ENCODE measurements around the gene CHST6. TPM values are rescaled to one million over a fixed set of nuclear protein-coding genes. Genes with fewer than 3 reads are reported as not detected.
"Not testable (repeated sequence)": the region's sequence is repeated elsewhere in the genome, so short reads cannot be mapped to it uniquely, and the experiment has no call there.

The CHST6 gene
- total and polyA plus RNA-seq, 2 donors: 0.15 to 1.7 TPM

DNA sequence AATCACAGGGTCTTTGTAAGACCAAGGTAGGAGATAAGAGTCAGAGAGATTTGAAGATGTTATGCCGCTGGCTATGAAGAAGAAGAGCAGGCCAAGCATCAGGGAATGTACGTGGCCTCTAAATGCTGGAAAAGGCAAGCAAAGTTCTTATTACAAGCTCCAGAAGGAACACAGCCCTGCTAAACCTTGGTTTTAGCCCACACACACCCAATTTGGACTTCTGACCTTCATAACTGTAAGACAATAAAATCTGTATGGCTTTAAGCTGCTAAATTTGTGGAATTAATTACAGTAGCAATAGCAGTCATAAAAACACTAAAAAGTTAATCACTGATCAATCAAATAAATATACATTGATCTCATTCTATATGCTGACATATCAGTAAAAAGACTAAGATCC is 36.8 kb downstream of the CHST6 start:
- Histone ChIP-seq H3K4me1 (ENCODE audit: insufficient read depth) (no peaks in the 10 kb centered on the region), H3K4me3 (ENCODE audit: low read depth, low read length) (no peak overlapping the region), H3K27ac (ENCODE audit: low read depth) (no peak overlapping the region), H3K36me3 (ENCODE audit: insufficient read depth) (no peaks in the 10 kb centered on the region)
- WGBS: 86% methylated on average over 2 of the region's 2 CpGs
- DNase-seq (ENCODE audit: extremely low spot score): no peak

DNA sequence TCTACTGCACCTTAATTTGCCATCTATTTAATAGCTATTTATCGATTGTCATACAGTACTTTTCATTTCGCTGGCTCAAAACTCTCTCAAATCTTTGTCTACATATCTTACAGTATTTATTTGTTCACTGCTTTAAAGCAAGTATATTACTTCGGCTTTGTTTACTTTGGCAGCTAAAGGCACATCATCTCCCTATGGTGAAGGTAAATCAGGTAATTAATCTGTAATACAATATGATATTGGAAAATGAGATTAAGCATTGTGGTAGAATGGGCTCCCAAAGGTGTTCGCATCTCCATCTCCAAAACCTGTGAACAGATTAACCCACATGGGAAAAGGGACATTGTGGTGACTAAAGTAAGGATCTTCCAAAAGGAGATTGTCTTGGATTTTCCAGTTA is 37.2 kb downstream of the CHST6 start:
- no peak for DNase-seq (ENCODE audit: extremely low spot score)
- no peaks in the 10 kb centered on the region for H3K36me3 ChIP-seq (ENCODE audit: insufficient read depth)
- no peak overlapping the region for H3K4me3 ChIP-seq (ENCODE audit: low read depth, low read length)
- H3K4me1 ChIP-seq (ENCODE audit: insufficient read depth): no peaks in the 10 kb centered on the region
- WGBS: 87% methylated on average over 4 of the region's 4 CpGs
- H3K27ac ChIP-seq (ENCODE audit: low read depth): no peak overlapping the region

DNA sequence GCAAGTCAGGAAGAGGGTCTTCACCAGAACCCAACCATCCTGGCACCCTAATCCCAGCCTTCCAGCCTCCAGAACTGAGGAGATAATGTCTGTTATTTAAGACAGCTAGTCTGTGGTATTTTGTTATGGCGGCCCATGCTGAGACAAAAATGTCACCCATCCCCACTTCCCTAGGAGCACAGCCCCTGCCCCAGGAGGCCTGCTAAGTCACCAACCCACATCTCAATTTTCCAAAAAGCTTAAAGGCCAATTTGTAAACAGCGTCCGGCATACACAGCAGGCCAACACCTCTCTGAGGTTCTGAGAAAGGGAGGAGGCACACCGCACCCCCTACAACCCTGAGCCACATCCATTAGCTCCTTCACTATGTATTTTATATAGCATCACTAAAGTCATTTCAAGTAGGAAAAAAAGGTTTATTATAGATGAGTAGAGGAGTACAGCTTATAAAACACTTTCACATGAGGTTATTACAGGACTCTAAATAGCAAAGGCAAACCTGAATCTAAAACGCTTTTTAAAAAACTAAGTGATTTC is 37.7 kb downstream of the CHST6 start:
- DNase-seq (ENCODE audit: extremely low spot score): no peak
- H3K4me3 ChIP-seq (ENCODE audit: low read depth, low read length): no peak overlapping the region
- 96% methylated on average over 5 of the region's 5 CpGs for WGBS
- no peaks in the 10 kb centered on the region for H3K4me1 ChIP-seq (ENCODE audit: insufficient read depth)
- no peaks in the 10 kb centered on the region for H3K36me3 ChIP-seq (ENCODE audit: insufficient read depth)
- no peak overlapping the region for H3K27ac ChIP-seq (ENCODE audit: low read depth)

DNA sequence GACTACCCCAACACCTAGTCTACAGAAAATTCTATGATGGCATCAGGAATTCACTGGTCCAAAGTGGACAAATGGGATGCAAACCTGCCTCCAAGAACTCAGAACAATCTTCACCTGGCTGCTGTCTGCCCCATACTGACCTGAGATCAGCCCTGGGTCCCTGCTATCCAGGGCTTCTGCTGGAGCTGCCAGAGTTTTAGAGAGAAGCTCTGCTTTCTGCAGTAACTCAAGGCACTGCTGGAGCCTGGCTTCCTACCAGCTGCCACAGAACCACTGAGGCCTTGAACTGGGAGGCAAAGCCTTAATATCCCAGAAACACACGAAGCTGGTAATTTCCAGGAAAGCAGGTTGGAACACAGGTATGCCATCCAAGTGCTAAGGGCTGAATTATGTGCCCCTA is 38.3 kb downstream of the CHST6 start:
- Histone ChIP-seq H3K27ac (ENCODE audit: low read depth) (no peak overlapping the region), H3K4me3 (ENCODE audit: low read depth, low read length) (no peak overlapping the region), H3K36me3 (ENCODE audit: insufficient read depth) (no peaks in the 10 kb centered on the region), H3K4me1 (ENCODE audit: insufficient read depth) (no peaks in the 10 kb centered on the region)
- 81% methylated on average over 1 of the region's 1 CpG for WGBS
- DNase-seq (ENCODE audit: extremely low spot score): no peak

DNA sequence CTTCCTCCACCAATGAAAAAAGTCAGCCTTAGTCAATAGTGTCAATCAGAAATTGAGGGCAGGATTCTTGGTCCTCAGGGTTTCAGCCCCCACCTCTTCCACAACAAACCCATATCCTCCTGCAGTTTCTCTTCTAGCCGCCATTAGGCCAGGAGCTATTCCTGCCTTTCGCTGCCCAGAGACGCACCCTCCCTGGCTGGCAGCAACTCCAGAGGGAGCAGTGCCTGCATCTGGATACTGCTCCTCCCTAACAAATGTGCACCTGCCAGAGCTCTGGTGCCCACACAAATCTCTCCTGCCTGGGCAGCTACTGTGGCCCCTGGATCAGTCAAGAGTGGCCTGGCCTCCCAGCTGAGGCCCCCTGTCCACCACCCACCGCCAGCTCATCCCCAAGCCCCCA is 38.8 kb downstream of the CHST6 start:
- H3K36me3 ChIP-seq (ENCODE audit: insufficient read depth): not testable (repeated sequence)
- WGBS: 92% methylated on average over 4 of the region's 4 CpGs

DNA sequence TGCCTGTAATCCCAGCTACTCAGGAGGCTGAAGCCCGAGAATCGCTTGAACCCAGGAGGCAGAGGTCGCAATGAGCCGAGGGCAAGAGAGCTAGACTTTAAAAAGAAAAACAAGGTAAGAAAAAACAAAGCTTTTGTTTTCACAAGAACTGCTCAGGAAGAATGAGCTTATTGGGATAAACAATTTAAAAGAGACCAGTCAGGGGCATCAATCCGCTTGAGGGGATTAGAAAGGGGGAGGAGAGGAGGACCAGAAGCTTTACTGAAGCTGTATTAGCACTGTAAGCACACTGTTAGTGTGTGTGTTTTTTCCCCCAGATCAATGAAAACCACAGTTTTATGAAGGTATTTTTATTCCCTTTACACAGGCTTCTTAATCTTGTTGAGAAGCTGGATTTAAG is 39.6 kb downstream of the CHST6 start:
- Histone ChIP-seq H3K4me3 (ENCODE audit: low read depth, low read length) (no peak overlapping the region), H3K36me3 (ENCODE audit: insufficient read depth) (no peaks in the 10 kb centered on the region), H3K27ac (ENCODE audit: low read depth) (no peak overlapping the region), H3K4me1 (ENCODE audit: insufficient read depth) (no peaks in the 10 kb centered on the region)
- no peak for DNase-seq (ENCODE audit: extremely low spot score)
- 72% methylated on average over 5 of the region's 5 CpGs for WGBS

More for the DNA sequence above, 38.8 kb downstream of the CHST6 start:
- not testable (repeated sequence) for H3K4me1 ChIP-seq (ENCODE audit: insufficient read depth); H3K27ac ChIP-seq (ENCODE audit: low read depth); DNase-seq (ENCODE audit: extremely low spot score); H3K4me3 ChIP-seq (ENCODE audit: low read depth, low read length)

DNA sequence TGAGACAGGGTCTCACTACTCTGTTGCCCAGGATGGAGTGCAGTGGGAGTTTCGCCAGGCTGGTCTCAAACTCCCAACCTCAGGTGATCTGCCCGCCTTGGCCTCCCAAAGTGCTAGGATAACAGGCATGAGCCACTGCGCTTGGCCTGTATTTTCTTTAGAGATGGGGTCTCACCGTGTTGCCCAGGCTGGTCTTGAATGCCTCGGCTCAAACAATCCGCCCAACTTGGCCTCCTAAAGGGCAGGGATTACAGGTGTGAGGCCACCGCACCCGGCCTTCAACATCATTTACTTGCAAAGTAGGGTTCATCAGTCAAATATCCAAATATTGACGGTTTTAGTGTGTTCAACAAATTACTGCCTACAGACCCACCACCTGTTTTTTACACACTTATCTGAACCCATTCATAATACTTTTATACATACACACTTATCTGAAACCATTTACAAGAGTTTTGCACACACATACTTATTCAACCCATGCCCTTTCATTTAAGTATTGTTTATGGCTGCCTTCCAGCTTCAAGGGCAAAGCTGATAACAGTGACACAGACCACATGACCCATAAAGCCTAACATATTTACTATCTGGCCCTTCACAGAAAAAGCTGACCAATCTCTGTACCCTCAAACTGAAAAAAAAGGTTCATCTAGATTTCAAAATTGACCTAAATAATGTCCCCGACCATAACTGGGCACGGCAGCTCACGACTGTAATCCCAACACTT is 42.6 kb downstream of the CHST6 start:
- H3K4me3 ChIP-seq (ENCODE audit: low read depth, low read length): no peak overlapping the region
- DNase-seq (ENCODE audit: extremely low spot score): no peak
- H3K36me3 ChIP-seq (ENCODE audit: insufficient read depth): no peaks in the 10 kb centered on the region
- H3K27ac ChIP-seq (ENCODE audit: low read depth): no peak overlapping the region
- WGBS: 76% methylated on average over 12 of the region's 12 CpGs
- H3K4me1 ChIP-seq (ENCODE audit: insufficient read depth): no peaks in the 10 kb centered on the region

DNA sequence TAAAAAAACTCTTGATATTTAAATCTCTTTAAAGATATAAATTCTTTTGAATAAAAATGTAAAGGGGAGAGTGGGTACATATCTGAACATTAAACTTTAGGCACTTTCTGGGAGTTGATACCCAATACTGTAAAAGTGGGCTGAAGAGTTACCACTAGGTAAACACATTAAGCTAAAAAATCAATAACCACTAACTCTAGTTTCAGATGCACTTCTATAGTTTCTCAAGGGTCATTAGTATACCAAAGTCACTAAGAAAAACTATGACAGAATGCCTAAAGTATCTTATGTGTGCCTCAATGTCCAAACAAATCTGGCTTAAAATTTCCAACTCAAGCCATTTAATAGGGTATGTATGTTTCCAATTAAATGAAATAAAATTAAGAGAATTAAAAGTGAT is 48.8 kb downstream of the CHST6 start:
- Histone ChIP-seq H3K36me3 (ENCODE audit: insufficient read depth) (no peaks in the 10 kb centered on the region), H3K27ac (ENCODE audit: low read depth) (no peak overlapping the region), H3K4me3 (ENCODE audit: low read depth, low read length) (no peak overlapping the region), H3K4me1 (ENCODE audit: insufficient read depth) (no peaks in the 10 kb centered on the region)
- DNase-seq (ENCODE audit: extremely low spot score): no peak

DNA sequence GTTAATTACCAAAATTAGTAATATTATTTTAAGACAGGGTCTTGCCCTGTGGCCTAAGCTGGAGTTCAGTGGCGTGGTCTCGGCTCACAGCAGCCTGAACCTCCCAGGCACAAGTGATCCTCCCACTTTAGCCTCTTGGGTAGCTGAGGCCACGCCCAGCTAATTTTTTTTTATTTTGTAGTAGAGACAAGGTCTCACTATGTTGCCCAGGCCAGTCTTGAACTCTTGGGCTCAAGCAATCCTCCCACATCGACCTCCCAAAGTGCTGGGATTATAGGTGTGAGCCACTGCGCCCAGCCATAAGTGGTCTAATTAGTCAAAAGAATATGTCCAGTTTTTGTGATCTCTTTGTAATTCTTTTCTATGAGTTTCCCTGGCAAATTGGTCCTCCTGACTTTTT is 49.9 kb downstream of the CHST6 start:
- H3K4me1 ChIP-seq (ENCODE audit: insufficient read depth): no peaks in the 10 kb centered on the region
- no peak overlapping the region for H3K4me3 ChIP-seq (ENCODE audit: low read depth, low read length)
- H3K27ac ChIP-seq (ENCODE audit: low read depth): no peak overlapping the region
- no peak for DNase-seq (ENCODE audit: extremely low spot score)
- WGBS: 82% methylated on average over 5 of the region's 5 CpGs
- no peaks in the 10 kb centered on the region for H3K36me3 ChIP-seq (ENCODE audit: insufficient read depth)

DNA sequence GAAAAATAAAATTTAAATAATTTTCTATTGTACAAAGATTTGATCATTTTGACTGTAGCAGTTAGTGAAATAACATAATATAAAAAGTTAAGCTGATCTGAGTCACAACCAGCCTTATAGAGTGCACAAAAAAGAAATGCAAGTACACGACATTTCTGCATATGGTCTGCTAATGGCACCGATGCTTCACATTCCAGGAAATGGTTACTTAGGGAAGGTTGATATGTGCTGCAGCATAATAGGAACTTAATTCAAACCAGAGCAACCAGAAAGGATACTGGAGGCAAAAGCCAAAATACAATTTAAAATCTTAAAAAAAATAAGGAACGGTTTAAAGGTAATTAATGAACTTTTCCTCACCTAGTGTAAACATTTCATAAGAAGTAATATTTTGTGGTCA is 51.9 kb downstream of the CHST6 start:
- WGBS: 72% methylated on average over 3 of the region's 3 CpGs
- H3K27ac ChIP-seq (ENCODE audit: low read depth): no peak overlapping the region
- H3K4me1 ChIP-seq (ENCODE audit: insufficient read depth): no peaks in the 10 kb centered on the region

DNA sequence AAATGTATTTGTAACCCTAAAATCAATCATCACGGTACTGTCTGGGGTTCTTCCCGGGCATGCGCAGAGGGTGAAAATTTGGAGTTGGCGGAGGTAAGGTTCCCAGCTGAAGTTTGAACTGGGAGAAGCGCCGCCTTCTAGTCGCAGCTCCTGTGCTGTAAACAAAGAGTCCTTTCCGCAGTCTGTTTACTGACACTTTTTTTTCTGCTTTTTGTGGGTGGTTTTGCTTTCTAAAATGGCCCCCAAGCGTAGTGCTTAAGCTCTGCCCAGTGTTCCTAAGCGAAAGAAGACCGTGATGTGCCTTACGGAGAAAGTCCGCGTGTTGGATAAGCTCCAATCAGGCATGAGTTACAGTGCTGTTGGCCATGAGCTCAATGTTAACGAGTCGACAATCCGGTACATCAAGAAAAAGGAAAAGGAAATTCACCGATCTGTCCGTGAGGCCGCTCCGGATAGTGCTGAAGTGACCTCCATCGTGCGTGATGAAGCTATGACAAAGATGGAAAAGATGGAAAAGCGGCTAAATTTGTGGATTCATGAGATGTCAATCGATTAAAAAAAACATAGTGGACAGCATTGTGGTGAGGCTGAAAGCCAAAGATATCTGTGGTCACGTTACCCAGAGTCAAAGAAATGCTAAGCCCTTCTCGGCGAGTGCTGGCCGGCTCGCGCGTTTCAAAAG is 61.4 kb downstream of the CHST6 start:
- WGBS: 3% methylated on average over 32 of the region's 32 CpGs
- H3K27ac ChIP-seq (ENCODE audit: low read depth): peak overlapping the region; percentile 94
- no peaks in the 10 kb centered on the region for H3K4me1 ChIP-seq (ENCODE audit: insufficient read depth)
- DNase-seq (ENCODE audit: extremely low spot score): peak; percentile 88
- H3K4me3 ChIP-seq (ENCODE audit: low read depth, low read length): peak overlapping the region; percentile 93
- H3K36me3 ChIP-seq (ENCODE audit: insufficient read depth): no peaks in the 10 kb centered on the region

More for the DNA sequence above, 51.9 kb downstream of the CHST6 start:
- Histone ChIP-seq H3K36me3 (ENCODE audit: insufficient read depth) (no peaks in the 10 kb centered on the region), H3K4me3 (ENCODE audit: low read depth, low read length) (no peak overlapping the region)
- DNase-seq (ENCODE audit: extremely low spot score): no peak

DNA sequence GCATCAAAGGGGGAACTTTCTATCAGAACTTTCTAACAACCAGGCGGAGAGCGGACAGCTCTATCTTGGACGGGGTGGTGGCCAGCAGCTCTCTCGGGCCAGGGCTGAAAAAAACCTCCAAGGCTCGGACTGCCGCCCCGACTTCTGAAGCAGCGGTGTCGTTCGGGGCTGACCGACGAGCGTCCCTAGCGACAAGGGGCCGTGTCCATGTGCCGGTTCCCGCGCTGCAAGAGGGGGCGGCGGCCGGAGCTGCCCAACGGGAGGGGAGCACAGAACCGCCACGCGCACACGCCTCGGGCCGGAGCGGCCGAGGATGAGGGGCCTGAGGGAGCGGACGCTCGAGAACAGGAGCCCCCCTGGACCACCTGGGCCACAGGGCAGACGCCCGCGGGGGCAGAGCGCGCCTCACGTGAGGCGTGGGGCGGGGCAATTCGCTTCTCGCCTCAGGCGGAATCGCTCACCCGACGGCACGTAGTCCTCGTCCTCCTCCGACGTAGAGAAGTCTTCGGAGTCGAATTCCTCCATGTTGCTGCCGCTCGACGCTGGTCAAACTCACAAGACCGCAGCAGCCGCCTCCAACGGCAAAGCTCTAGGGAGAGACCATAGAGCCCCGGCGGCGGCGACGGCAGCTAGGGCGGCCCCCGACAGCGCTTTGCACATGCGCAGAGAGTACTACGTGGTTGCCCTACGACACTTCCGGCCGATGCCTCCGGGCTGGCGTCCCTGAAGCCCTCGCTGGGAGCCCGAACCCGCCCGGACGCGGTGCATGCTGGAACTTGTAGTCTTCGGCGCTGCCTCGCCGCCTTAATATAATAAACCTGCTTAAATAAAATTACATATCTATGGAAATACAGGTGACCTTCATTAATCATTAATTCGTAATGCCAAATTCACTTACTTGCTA is 62.2 kb downstream of the CHST6 start, which contains the start of gene CFDP1:
Gene CFDP1, minus strand, starts transcription at position 676 of the 904 bp plus-strand sequence. Its CDS starts 151 bp downstream, at position 525.
- H3K4me1 ChIP-seq (ENCODE audit: insufficient read depth): no peaks in the 10 kb centered on the region
- H3K27ac ChIP-seq (ENCODE audit: low read depth): peak within 1 kb of the TSS; percentile 94
- peak within 1 kb of the TSS; percentile 93 for H3K4me3 ChIP-seq (ENCODE audit: low read depth, low read length)
- peak; percentile 92 for DNase-seq (ENCODE audit: extremely low spot score)
- WGBS: under 1% methylated on average over 85 of the region's 85 CpGs
- no peaks in the 10 kb centered on the region for H3K36me3 ChIP-seq (ENCODE audit: insufficient read depth)

DNA sequence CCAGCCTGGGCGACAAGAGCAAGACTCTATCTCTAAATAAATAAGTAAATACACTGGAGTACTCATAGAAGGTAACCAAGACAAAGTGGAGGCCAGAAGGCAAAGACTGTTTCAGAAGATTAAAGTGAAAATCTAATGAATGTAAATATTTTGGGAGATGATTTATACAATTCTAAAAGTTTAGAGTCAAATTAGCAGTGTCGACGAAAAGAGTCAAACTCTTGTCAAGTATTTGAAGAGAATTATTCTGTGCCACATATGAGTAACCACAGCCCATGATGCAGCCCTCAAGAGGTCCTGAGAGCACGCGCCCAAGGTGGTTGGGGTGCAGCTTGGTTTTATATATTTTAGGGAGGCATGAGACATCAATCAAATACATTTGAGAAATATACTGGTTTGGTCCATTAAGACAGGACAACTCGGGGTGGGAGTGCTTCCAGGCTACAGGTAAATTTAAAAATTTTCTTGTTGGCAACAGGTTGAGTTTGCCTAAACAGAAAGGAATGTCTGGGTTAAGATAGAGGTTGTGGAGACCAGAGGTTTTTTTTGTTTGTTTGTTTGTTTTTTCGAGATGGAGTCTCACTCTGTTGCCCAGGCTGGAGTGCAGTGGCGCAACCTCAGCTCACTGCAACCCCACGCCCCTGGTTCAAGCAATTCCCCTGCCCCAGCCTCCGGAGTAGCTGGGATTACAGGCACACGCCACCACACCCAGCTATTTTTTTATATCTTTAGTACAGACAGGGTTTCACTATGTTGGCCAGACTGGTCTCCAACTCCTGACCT is 65.4 kb downstream of the CHST6 start:
- H3K4me3 ChIP-seq (ENCODE audit: low read depth, low read length): no peak overlapping the region
- peaks cover 3% of the 10 kb centered on the region for H3K4me1 ChIP-seq (ENCODE audit: insufficient read depth)
- no peak overlapping the region for H3K27ac ChIP-seq (ENCODE audit: low read depth)
- H3K36me3 ChIP-seq (ENCODE audit: insufficient read depth): no peaks in the 10 kb centered on the region
- DNase-seq (ENCODE audit: extremely low spot score): no peak
- WGBS: 89% methylated on average over 11 of the region's 11 CpGs
